D341Med (cell line): ENCODE measurements around the gene POLR2F.
"Not testable (repeated sequence)": the region's sequence is repeated elsewhere in the genome, so short reads cannot be mapped to it uniquely, and the experiment has no call there.

Source experiments
- DNase-seq: peaks from one replicate; pipeline ENCODE4 v3.0.0; 2012; ENCODE audit warnings: low spot score

The POLR2F gene

GRCh38 chr22:37954686-37955085 lies 1.2 kb downstream of the POLR2F start:
- no peak for DNase-seq

- not testable (repeated sequence) for DNase-seq
Observed at GRCh38 chr22:37955825-37956397, 2.4 kb downstream of the POLR2F start.

GRCh38 chr22:37957232-37957631 lies 3.7 kb downstream of the POLR2F start:
- DNase-seq = no peak

- DNase-seq = no peak
Observed at GRCh38 chr22:37959231-37959825, 5.8 kb downstream of the POLR2F start.

GRCh38 chr22:37961062-37961461 lies 7.6 kb downstream of the POLR2F start:
- DNase-seq = no peak

GRCh38 chr22:37965940-37966664 lies 12.6 kb downstream of the POLR2F start:
- DNase-seq = no peak

GRCh38 chr22:37967147-37967546 lies 13.6 kb downstream of the POLR2F start:
- no peak for DNase-seq

- no peak for DNase-seq
Observed at GRCh38 chr22:37967637-37968451, 14.3 kb downstream of the POLR2F start.

- DNase-seq = no peak
Observed at GRCh38 chr22:37968452-37969251, 15.2 kb downstream of the POLR2F start.

- no peak for DNase-seq
Observed at GRCh38 chr22:37970864-37971263, 17.4 kb downstream of the POLR2F start.

- DNase-seq = no peak
Observed at GRCh38 chr22:37971475-37972434, 18.3 kb downstream of the POLR2F start.

GRCh38 chr22:37972527-37972926 lies 19.0 kb downstream of the POLR2F start:
- no peak for DNase-seq

GRCh38 chr22:37973271-37974170 lies 20.0 kb downstream of the POLR2F start:
- no peak for DNase-seq

- DNase-seq = no peak
Observed at GRCh38 chr22:37975153-37975552, 21.7 kb downstream of the POLR2F start.

GRCh38 chr22:37976022-37976421 lies 22.5 kb downstream of the POLR2F start:
- not testable (repeated sequence) for DNase-seq

GRCh38 chr22:37976547-37976946 lies 23.0 kb downstream of the POLR2F start:
- no peak for DNase-seq

- DNase-seq = peak; percentile 38
Observed at GRCh38 chr22:37979782-37980181, 26.3 kb downstream of the POLR2F start.

GRCh38 chr22:37981282-37982011 lies 27.9 kb downstream of the POLR2F start:
- DNase-seq = peak; percentile 16
